ENCODE measurements around the gene RBM43.
A peak's percentile ranks its signal among the peaks of the same experiment; 100 is the strongest.
"Not testable (repeated sequence)": the region's sequence is repeated elsewhere in the genome, so short reads cannot be mapped to it uniquely, and the experiment has no call there.

The RBM43 gene

GRCh38 chr2:151261231-151261976 lies at the start of gene RBM43:
RBM43 (minus strand) TSS chr2:151261863; CDS start chr2:151261727, 136 bp downstream.
- peak; percentile 87 for DNase-seq

- DNase-seq, result not testable (repeated sequence)
Measured at GRCh38 chr2:151310313-151310712, 48.6 kb upstream of the RBM43 start.

DNA sequence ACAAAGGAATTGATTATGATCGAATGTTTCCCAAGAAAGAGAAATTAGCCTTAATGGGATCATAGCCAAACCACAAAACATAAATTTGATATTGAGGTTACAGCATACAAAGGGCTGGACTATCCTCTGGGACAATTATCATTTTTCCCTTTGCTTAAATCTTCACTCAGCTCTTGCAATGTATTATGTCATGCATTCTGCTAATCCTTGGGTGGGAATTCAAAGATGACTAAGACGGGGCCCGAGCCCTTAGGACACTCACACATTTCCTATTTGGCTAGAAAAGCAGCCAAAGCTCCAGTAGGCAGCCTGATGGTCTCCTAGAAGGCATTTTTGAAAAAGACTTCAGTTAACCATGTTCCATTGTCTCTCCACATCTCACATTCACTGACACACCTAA lies 45.0 kb upstream of the RBM43 start:
- no peak for DNase-seq

DNA sequence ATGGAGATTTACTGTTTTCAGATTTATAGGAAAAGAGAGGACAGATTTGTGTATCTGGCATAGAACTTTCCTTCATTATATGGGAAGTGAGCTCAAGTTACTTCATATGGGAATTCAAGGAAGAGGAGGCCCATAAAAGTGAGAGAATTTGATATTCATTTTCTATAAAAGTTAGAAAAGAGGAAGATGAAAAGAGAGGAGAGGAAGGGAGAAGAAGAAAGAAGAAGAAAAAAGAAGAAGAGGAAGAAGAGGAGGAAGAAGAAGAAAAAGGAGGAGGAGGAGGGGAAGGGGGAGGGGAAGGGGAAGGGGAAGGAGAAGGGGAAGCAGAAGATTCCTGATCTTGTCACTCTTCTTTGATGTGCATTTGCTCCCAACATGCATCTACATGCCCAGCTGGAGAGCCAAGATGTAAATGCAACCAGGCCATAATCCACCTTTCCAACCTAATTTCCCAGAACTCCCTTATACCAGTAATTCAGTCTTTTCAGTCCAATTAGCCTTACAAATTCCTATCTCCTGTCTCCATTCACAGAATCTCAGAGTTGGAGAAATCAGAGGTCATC lies 43.5 kb upstream of the RBM43 start:
- DNase-seq, result no peak

DNA sequence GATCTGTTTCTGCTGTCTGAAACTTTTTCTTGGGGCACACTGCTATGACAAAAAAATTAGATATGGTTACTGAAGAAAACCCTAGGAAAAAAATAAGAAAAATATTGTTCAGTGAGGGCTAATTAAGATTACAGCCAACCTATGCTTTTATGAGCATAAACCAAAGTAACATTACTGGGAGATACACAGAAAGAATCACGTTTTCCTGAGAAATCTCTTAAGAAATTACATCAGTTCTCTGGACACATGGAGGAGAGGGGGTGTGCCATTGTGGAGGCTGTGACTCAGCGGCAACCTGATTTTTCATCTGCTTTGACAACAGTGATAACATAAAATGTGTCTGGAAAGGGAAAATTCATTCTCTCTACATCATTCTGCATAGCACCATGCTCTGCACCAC lies 41.2 kb upstream of the RBM43 start:
- no peak for DNase-seq

DNA sequence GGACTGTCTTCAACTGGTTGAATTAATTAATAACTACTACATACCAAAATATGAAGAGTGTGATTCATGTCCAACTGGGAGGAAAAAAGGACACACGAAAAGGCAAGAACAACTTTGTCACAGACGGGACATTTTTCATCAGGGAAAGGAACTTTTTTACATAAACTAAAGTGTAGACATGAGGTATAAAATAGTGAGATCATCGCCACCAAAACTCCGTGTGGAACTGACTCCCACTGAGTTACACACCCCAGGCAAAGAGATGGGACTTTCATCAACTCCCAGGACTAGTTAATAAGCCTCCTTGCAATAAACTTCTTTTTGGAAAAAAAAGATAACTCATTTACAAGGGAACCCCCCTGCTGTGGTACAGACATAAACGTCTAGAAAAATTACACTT lies 40.7 kb upstream of the RBM43 start:
- DNase-seq, result no peak

- DNase-seq, result no peak
Measured at GRCh38 chr2:151299920-151300539, 38.4 kb upstream of the RBM43 start.

DNA sequence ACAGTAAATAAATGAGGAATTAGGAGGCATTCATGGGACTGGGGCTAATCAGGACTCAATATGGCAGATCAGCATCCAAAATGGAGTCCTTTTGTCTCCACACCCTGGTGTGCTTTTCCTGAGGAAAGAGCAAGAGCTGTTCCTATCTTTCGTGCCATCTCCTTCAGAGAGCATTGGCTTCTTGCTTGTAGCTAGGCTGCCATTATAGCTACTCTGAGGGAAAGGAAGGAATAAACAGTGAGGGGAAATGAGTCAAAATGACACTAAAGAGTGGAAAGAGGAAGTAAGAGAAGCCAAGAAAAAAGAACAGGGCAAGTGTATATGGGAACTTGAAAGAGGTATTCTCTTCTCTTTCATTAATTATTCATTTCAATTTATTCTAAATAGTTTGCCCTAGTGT lies 36.2 kb upstream of the RBM43 start:
- DNase-seq, result no peak

GRCh38 chr2:151295926-151296325 lies 34.3 kb upstream of the RBM43 start:
- not testable (repeated sequence) for DNase-seq

GRCh38 chr2:151292546-151292945 lies 30.9 kb upstream of the RBM43 start:
- no peak for DNase-seq

GRCh38 chr2:151292141-151292540 lies 30.5 kb upstream of the RBM43 start:
- DNase-seq, result no peak

GRCh38 chr2:151291224-151291623 lies 29.6 kb upstream of the RBM43 start:
- DNase-seq, result no peak

- peak; percentile 42 for DNase-seq
Measured at GRCh38 chr2:151289972-151290866, 28.6 kb upstream of the RBM43 start.

- DNase-seq, result no peak
Measured at GRCh38 chr2:151287513-151288250, 26.0 kb upstream of the RBM43 start.

- DNase-seq, result no peak
Measured at GRCh38 chr2:151282401-151282800, 20.7 kb upstream of the RBM43 start.

DNA sequence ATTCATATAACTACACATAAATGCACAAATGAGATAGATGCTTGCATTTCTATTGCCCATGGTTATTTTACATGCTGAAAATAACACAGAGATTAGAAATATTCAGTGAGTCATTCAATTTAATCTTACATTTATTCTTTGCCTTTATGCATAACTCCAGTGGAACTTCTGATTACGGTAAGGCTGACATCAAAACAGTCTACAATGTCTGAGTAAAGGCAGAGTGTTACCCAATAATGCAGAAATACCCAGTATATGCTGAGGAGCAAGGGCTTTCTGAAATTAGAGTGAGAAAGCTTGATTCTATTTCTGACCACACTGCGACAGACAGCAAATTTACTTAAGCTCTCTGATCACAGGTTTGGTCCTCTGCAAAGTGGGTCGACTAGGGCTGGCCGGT lies 18.6 kb upstream of the RBM43 start:
- no peak for DNase-seq

DNA sequence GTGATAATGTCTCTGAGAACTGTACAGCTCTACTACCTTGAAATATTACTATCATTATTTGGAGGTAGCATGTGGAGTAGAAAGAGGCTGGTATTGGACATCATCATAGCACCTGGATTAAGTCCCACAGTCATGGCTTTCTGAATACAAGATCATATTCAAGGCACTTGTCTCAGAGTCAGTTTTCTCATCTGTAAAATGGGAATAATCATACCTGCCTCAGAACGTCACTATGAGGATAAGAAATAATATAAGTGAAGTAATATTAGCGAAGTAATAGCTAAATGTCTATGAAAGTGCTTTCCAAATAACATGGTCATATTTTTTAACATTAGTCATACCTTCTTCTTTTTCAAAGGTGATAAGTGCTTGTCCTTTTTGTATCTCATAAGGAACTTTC lies 16.8 kb upstream of the RBM43 start:
- no peak for DNase-seq

DNA sequence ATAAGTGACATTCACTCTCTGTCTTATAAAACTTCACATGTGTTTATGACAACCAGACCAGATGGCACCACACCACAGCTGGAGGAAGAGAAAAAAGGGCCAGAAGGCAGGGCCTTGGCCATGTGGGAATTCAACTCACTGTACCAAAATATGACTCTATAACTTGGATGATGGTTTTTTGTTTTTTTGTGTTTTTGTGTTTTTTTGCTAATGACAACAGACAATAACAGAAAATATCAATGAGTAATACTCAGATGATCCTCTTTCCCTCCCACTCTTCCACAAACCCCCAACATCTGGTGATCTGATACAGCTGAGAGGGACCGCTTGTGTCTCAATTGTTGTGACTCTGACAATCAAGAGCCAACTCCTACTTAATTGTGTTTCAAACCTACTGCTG lies 15.4 kb upstream of the RBM43 start:
- no peak for DNase-seq

DNA sequence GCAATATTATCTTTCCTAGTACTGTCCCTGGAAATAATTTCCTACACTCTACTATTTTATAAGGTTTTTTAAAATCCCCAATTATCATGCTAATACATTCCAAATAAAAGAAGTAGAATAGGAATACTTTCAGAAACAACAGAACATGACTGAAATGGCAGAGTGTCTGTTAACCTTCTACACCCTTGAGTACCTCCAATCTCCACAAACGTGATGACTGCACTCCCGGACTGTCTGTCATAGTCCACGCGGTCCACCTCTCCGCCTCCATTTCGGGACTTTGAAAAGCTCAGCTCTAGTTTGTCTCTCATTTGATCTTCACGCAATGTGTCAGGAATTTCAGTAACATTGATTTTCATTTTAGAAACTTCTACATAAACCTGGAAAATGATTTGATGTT lies 13.6 kb upstream of the RBM43 start:
- no peak for DNase-seq

DNA sequence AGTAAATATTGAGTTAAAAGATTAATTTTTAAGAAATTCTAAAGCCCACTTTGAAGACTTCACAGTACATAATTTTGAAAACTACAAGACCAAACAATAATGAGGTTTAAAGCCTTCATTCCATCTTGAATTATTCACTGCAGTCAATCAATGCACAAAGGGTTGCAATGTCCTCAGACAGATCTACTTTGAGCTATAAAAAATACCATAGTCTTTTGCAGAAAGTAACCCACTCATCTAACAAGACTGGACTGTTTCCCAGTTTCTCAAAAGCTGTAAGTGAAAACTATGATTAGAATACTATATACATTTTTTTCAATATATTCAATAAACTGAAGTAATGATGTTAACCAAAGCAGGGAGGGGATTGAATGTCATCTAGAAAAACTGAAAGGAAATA lies 10.2 kb upstream of the RBM43 start:
- no peak for DNase-seq

- DNase-seq, result no peak
Measured at GRCh38 chr2:151269798-151270568, 8.3 kb upstream of the RBM43 start.

GRCh38 chr2:151268085-151268484 lies 6.4 kb upstream of the RBM43 start:
- DNase-seq, result no peak
